Retinal pigment epithelial cell (primary cell): ENCODE measurements around the gene PDIA6.

ENCODE experiments used
- DNase-seq: peaks from one replicate; pipeline ENCODE4 v3.0.0-alpha.2; 2010; ENCODE audit warnings: low read depth
- H3K4me3 ChIP-seq: 2 replicates; pipeline ENCODE4 v1.5.1; 2011; ENCODE audit warnings: mild to moderate bottlenecking, low read length, control low read depth, moderate library complexity
- CTCF ChIP-seq: conservative IDR thresholded peaks from 2 replicates; pipeline ENCODE4 v1.5.1; 2011; ENCODE audit warnings: low read depth, low read length, control low read depth, inconsistent platforms

Gene PDIA6

DNA sequence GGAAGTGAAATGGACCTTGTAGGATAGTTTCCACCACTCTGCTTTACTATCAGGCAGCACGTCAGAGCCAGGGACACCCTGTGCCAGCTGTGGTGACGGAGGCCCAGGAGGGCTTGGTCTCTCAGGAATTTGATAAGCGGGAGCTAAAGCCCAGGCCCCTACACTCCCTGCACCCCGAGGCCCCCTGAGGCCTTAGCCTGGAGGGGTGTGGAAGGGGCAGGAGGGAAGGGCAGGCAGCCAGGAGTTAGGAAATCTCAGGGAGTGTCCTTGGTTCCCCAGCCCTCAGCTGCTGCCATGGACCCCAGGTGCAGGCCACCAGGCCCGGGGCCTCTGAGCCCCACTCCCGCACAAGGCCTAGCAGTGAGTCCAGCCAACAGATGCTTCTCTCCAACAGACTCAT is 38.2 kb downstream of the PDIA6 start:
- H3K4me3 ChIP-seq, result no peak overlapping the region
- DNase-seq, result peak; percentile 56
- no peak for TF ChIP-seq CTCF

DNA sequence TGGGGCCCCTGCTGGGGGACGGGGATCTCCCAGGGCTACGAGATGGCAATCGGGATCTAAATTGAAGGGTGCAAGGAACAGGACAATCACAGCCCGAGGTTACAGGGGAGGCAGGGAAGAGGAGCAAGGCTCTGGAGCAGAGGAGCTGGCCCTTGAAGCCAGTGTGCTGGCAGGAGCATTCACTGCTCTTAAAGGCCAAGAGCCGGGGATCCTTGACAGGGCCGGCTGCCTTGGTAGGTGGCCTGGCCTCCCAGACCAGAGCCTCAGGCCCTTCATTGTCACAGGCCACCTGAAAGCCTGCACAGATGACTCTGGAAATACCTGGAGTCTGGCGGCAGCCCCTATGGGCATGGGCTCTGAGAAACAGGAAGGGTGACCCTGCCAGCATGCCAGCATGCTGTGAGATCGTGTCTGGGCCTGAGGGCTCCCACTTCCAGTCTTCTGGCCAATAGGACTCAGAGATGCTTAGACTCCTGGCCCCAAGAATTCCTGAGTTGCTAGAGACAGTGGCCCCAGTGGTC is 38.7 kb downstream of the PDIA6 start:
- H3K4me3 ChIP-seq, result no peak overlapping the region
- no peak for DNase-seq
- TF ChIP-seq CTCF, result no peak

- H3K4me3 ChIP-seq, result no peak overlapping the region
- TF ChIP-seq CTCF, result no peak
- no peak for DNase-seq
Observed at GRCh38 chr2:10772868-10773215, 39.7 kb downstream of the PDIA6 start.

DNA sequence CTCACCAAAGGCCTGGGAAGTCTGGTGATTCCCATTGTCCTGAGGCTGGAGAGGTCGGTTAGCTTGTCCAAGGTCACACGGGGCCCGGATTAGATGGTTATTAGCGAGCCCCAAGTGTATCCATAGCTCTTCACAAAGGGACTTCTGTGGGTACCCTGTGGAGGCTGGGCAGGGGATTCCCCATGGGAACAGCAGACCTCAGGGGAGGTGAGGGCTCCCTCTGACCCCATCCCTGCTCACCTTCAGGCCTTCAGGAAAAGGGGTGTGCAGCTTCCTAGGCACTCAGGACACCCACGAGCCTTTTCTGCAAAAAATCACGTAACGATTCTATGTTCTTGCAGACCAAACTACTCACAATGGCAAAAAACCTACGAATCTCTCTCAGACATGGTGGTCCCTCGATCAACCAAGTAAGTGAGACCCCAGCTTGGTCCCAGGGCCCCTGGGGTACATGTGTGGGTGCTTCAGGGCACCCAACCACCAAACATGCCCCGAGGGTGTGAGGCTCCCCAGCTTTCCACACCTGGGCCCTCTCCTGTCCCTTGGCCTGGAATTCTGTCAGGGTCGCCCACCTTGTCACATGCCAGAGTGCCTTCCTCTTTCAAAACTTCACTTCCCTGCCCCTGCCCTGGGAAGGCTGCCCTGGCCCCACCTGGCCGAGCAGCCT is 40.3 kb downstream of the PDIA6 start:
- DNase-seq, result no peak
- H3K4me3 ChIP-seq, result no peak overlapping the region
- TF ChIP-seq CTCF, result no peak

DNA sequence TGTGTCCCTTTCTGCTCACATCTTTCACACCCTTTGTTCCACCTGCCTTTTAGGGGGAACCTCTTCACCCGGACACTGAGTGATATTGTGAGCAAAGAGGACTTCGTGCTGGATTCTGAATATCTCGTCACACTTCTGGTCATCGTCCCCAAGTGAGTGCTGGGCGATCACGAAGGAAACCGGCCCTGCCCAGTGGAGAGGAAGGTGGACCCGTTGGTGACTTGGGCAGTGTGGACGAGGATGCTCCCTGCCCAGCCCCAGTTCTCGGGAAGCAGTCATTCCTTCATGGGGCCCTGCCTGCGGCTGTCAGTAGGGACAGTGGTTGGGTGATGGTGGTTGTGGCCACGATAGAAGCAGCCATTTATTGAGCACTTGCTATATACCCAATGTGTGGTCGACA is 40.8 kb downstream of the PDIA6 start:
- DNase-seq, result no peak
- no peak for TF ChIP-seq CTCF
- no peak overlapping the region for H3K4me3 ChIP-seq

- no peak for DNase-seq
- TF ChIP-seq CTCF, result no peak
- no peak overlapping the region for H3K4me3 ChIP-seq
Observed at GRCh38 chr2:10770956-10771750, 41.4 kb downstream of the PDIA6 start.

GRCh38 chr2:10768063-10768507 is 44.5 kb downstream of the PDIA6 start:
- H3K4me3 ChIP-seq, result no peak overlapping the region
- no peak for TF ChIP-seq CTCF
- DNase-seq, result no peak
